Body of pancreas (tissue), 4 donors: Measurements from ENCODE around the gene ZNF831. TPM values are rescaled to one million over a fixed set of nuclear protein-coding genes. Genes with fewer than 3 reads are reported as not detected.

ENCODE experiments used
- ATAC-seq: fragments of 150-250 bp; one replicate; pipeline ENCODE4 v1.9.1; 2016
- DNase-seq, 4 donors: peaks; one replicate each; pipeline ENCODE4 v3.0.0-alpha.2; 2019
- H3K27ac ChIP-seq, 4 donors: fragments of 200-600 bp; sonication (generic); 1 replicate in 3 of 4; 2 replicates in 1 of 4; pipeline versions ENCODE4 v1.5.1 to v1.6.1; 2016 to 2019; ENCODE audit warnings: mild to moderate bottlenecking in 1 of 4, mixed read lengths in 1 of 4, moderate library complexity in 1 of 4
- H3K27me3 ChIP-seq, 2 donors: fragments of 200-600 bp; sonication (generic); one replicate each; pipeline ENCODE4 v1.6.0; 2016; ENCODE audit warnings: mild to moderate bottlenecking in 1 of 2
- H3K36me3 ChIP-seq, 2 donors: fragments of 200-600 bp; sonication (generic); replicated peaks in 1 of 2; 2 replicates each; pipeline ENCODE4 v1.5.1; 2016; ENCODE audit warnings: low read depth in 2 of 2; ENCODE audit not compliant: insufficient read depth in 1 of 2
- H3K4me1 ChIP-seq: fragments of 200-600 bp; sonication (generic); one replicate; pipeline ENCODE4 v1.6.0; 2016
- H3K4me3 ChIP-seq, 2 donors: fragments of 200-600 bp; sonication (generic); 1 replicate in 1 of 2; 2 replicates in 1 of 2; pipeline ENCODE4 v1.5.1; 2016 to 2019
- H3K9me3 ChIP-seq, 3 donors: fragments of 200-600 bp; sonication (generic); 1 replicate in 2 of 3; 2 replicates in 1 of 3; pipeline ENCODE4 v1.5.1; 2016
- POLR2A ChIP-seq, 3 donors: fragments of 450-650 bp; IDR thresholded peaks; one replicate each; pipeline ENCODE4 v1.6.1; 2016; ENCODE audit warnings: antibody characterized with exemption in 3 of 3, mild to moderate bottlenecking in 2 of 3
- WGBS, 2 donors: methylation state at CpG; one replicate each; pipeline ENCODE4 v1.1.5; 2017; 5-methylcytosine and 5-hydroxymethylcytosine counted together
- intact Hi-C: fragments of 100-400 bp; cut with DNase I; formaldehyde crosslinking; loops from one replicate; pipeline ENCODE4 v1.15.1; 2023
- total RNA-seq, 2 donors: library from RNA; depleted of rRNA; stranded (reverse); fragments of >200 nt; gene quantifications; one replicate each; pipeline ENCODE4 v1.1.0, GENCODE V29; 2016
- TF ChIP-seq, protein P1 (sequence below), 7 experiments: fragments of 450-650 bp in 4 of 7; fragments of 200-600 bp in 3 of 7; sonication (generic) in 3 of 7; IDR thresholded peaks; one replicate each; pipeline ENCODE4 v1.5.1; 2016 to 2019; ENCODE audit warnings: antibody characterized with exemption in 7 of 7

Gene ZNF831
- total RNA-seq, 2 donors from 2014 or later: 0.66 to 1.6 TPM

DNA sequence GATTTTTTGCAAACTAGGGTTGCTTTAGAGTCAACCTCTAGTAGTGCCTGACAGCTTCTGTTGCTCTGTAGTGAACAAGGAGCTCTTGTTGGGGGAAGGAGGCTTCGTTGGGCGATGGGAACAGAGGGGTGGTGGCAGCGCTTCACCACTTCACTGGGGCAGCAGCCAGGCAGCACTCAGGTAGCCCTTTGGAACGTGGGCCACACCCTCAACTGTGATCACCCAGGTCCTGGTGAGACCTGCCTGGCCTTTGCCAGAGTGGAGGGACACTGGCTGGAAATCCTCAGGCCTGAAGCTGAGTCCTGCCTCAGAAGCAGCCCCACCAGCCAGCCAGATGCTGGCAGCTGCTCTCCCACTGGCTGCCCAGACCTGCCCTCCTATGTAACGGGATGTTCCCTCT, 126.4 kb downstream of the ZNF831 start:
- no peak for DNase-seq
- no peak overlapping the region for H3K27ac ChIP-seq
- TF ChIP-seq, protein P1, sequence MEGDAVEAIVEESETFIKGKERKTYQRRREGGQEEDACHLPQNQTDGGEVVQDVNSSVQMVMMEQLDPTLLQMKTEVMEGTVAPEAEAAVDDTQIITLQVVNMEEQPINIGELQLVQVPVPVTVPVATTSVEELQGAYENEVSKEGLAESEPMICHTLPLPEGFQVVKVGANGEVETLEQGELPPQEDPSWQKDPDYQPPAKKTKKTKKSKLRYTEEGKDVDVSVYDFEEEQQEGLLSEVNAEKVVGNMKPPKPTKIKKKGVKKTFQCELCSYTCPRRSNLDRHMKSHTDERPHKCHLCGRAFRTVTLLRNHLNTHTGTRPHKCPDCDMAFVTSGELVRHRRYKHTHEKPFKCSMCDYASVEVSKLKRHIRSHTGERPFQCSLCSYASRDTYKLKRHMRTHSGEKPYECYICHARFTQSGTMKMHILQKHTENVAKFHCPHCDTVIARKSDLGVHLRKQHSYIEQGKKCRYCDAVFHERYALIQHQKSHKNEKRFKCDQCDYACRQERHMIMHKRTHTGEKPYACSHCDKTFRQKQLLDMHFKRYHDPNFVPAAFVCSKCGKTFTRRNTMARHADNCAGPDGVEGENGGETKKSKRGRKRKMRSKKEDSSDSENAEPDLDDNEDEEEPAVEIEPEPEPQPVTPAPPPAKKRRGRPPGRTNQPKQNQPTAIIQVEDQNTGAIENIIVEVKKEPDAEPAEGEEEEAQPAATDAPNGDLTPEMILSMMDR (IDR thresholded peaks at IDR 0.05): no peak
- no peak for TF ChIP-seq POLR2A (IDR thresholded peaks at IDR 0.05)
- H3K27me3 ChIP-seq: no peaks in the 10 kb centered on the region
- H3K4me1 ChIP-seq: no peaks in the 10 kb centered on the region
- H3K4me3 ChIP-seq: no peak overlapping the region
- ATAC-seq: no peak
- intact Hi-C loops: no loop called here
- H3K36me3 ChIP-seq: no peaks in the 10 kb centered on the region
- WGBS, 2 donors: 71 to 80% methylated on average over 5 of the region's 5 CpGs
- H3K9me3 ChIP-seq: no peaks in the 10 kb centered on the region

DNA sequence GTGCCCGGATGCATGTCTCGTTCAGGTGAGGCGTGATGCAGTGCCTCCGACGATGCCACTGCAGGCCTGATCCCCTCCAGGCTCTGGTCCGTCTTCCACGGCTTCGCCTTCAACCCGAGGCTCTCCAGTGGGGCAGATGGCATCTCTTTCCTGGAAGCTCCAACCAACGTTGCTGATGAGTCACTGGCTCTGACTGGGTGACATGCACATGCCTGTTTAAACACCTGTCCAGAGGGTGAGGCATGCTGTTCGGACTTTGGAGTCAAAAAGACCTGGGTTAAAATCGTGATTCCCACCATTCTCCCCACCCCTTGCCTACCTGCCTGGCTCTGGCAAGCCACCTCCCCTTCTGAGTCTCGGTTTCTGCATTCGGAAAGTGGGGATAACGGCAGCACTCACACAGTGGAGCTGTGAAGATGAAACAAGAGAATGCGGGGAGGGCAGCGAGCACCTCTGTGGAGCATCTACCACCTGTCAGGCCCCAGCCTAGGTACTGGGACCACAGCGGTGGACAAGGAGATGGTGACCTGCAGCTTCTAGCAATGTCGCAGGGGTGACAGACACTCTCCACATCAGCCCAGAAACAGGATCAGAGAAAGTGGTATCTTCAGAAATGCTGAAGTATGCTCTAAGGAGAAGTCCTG, 128.2 kb downstream of the ZNF831 start:
- intact Hi-C loops: no loop called here
- H3K9me3 ChIP-seq: no peaks in the 10 kb centered on the region
- no peaks in the 10 kb centered on the region for H3K27me3 ChIP-seq
- ATAC-seq (no peak), DNase-seq (no peak)
- no peaks in the 10 kb centered on the region for H3K36me3 ChIP-seq
- H3K27ac ChIP-seq: no peak overlapping the region
- no peak overlapping the region for H3K4me3 ChIP-seq
- H3K4me1 ChIP-seq: no peaks in the 10 kb centered on the region
- 72 to 80% methylated on average over 18 to 19 of the region's 19 CpGs for WGBS, 2 donors
- TF ChIP-seq POLR2A (IDR thresholded peaks at IDR 0.05): no peak
- TF ChIP-seq, protein P1 (IDR thresholded peaks at IDR 0.05): no peak

DNA sequence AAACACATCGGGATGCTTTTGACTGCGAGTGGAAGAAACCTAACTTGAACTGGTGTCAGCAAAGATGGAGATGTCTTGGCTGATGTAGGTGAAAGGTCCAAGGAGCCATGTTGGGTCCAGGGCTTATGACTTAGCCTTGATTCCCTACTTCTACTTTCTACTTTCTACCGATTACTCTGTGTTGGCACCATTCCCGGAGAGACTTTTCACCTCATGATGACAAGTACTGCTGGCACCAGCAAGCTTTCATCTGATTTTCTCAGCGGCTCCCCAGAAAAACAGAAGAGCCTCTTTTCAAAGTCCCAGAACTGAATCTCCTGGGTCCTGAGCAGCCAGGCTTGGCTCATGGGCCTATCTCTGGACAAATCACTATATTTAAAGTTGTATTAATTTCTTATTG, 131.9 kb downstream of the ZNF831 start:
- Histone ChIP-seq H3K4me3 (no peak overlapping the region), H3K27me3 (no peaks in the 10 kb centered on the region), H3K4me1 (peaks cover 11% of the 10 kb centered on the region), H3K36me3 (no peaks in the 10 kb centered on the region), H3K9me3 (no peaks in the 10 kb centered on the region), H3K27ac (no peak overlapping the region)
- peak in 1 of 4 donors; percentile 28 for DNase-seq
- no peak for TF ChIP-seq POLR2A (IDR thresholded peaks at IDR 0.05)
- TF ChIP-seq, protein P1 (IDR thresholded peaks at IDR 0.05): no peak
- WGBS, 2 donors: 43 to 47% methylated on average over 5 of the region's 5 CpGs
- no peak for ATAC-seq
- intact Hi-C loops: no loop called here

DNA sequence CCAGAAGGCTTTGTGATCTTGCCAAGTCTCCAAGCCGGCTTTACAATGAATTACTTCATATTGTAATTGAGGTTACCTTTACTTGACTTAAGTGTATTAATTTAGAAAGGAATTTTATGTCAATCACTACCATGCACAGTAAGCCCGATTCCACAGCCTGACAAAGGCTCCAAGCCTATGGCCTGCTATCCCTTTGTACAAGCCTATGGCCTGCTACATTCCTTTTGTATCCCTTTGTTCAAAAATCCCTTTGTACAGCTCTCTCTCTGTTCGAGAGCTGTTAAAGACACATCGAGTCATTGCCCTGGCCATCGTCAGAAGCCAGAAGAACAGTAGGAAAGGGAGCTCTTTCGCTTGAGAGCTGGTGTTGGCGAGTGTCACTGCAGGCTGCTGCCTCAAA, 134.1 kb downstream of the ZNF831 start:
- Histone ChIP-seq H3K4me1 (peaks cover 16% of the 10 kb centered on the region), H3K27ac (no peak overlapping the region), H3K27me3 (no peaks in the 10 kb centered on the region), H3K36me3 (no peaks in the 10 kb centered on the region), H3K9me3 (no peaks in the 10 kb centered on the region), H3K4me3 (no peak overlapping the region)
- 78 to 86% methylated on average over 7 of the region's 7 CpGs for WGBS, 2 donors
- ATAC-seq (no peak), DNase-seq (no peak)
- intact Hi-C loops: no loop called here
- no peak for TF ChIP-seq POLR2A (IDR thresholded peaks at IDR 0.05)

DNA sequence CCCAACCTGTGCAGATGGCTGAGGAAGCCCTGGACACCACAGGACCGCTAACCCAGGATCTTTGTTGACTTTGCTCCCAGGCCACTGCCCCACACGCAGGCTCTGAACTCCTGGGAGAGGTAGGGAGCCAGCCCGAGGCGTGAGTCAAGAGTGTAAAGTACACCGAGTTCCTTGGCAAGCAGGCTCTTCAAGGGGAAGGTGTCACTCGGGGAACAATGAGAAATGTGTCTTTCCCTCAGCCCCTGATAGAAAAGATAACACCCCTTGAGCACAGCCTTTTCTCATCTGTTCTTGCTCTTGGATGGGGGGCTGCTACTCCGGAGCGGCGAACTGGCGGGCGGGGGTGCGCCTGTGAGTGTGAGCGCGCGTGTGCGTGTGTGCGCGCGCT, 136.3 kb downstream of the ZNF831 start:
- H3K27me3 ChIP-seq: no peaks in the 10 kb centered on the region
- WGBS, 2 donors: 1 to 3% methylated on average over 19 of the region's 19 CpGs
- H3K4me1 ChIP-seq: peaks cover 16% of the 10 kb centered on the region
- intact Hi-C loops: no loop called here
- ATAC-seq: peak; percentile 84
- DNase-seq: peak; percentile 44 to 72 (median 64)
- no peak overlapping the region for H3K4me3 ChIP-seq
- peak overlapping the region in 2 of 4 donors; percentile 45 to 60 for H3K27ac ChIP-seq
- no peaks in the 10 kb centered on the region for H3K36me3 ChIP-seq
- peak in 1 of 3 donors; percentile 22 for TF ChIP-seq POLR2A (IDR thresholded peaks at IDR 0.05)
- TF ChIP-seq, protein P1 (IDR thresholded peaks at IDR 0.05): no peak
- H3K9me3 ChIP-seq: no peaks in the 10 kb centered on the region
